Measurements from ENCODE around the gene RIN2.

Gene RIN2

DNA sequence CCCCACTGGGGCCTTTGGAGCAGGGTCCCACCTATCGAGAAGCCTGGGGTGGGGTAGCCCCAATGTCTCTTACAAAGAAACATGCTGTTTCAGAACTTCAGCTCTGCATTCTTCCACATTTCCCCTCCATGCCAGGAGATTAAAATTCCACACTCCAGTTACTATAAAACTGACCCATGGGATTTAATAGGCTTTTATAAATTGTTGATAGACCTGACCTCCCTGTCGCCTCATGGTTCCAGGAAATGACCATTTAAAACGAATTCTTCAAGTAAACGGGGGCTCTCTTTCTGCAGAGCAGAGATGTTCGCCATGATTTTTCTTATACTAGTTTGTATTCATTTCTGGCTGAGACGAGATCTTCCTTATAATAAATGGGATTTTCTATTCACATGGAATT is 19.3 kb downstream of the RIN2 start:
- no peaks in the 10 kb centered on the region for H3K27me3 ChIP-seq
- TF ChIP-seq, protein P1, sequence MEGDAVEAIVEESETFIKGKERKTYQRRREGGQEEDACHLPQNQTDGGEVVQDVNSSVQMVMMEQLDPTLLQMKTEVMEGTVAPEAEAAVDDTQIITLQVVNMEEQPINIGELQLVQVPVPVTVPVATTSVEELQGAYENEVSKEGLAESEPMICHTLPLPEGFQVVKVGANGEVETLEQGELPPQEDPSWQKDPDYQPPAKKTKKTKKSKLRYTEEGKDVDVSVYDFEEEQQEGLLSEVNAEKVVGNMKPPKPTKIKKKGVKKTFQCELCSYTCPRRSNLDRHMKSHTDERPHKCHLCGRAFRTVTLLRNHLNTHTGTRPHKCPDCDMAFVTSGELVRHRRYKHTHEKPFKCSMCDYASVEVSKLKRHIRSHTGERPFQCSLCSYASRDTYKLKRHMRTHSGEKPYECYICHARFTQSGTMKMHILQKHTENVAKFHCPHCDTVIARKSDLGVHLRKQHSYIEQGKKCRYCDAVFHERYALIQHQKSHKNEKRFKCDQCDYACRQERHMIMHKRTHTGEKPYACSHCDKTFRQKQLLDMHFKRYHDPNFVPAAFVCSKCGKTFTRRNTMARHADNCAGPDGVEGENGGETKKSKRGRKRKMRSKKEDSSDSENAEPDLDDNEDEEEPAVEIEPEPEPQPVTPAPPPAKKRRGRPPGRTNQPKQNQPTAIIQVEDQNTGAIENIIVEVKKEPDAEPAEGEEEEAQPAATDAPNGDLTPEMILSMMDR (IDR thresholded peaks at IDR 0.05), result no peak
- intact Hi-C loops (cut with DNase I; ENCODE audit: low total_unique reads), result no loop called here
- DNase-seq, result no peak
- H3K27ac ChIP-seq, result peak overlapping the region; percentile 20 to 44
- H3K36me3 ChIP-seq, result no peaks in the 10 kb centered on the region
- peaks cover 3 to 51% (median 24%) of the 10 kb centered on the region in 4 donors for H3K4me1 ChIP-seq
- no peak overlapping the region for H3K4me3 ChIP-seq
- H3K9me3 ChIP-seq, result no peaks in the 10 kb centered on the region

DNA sequence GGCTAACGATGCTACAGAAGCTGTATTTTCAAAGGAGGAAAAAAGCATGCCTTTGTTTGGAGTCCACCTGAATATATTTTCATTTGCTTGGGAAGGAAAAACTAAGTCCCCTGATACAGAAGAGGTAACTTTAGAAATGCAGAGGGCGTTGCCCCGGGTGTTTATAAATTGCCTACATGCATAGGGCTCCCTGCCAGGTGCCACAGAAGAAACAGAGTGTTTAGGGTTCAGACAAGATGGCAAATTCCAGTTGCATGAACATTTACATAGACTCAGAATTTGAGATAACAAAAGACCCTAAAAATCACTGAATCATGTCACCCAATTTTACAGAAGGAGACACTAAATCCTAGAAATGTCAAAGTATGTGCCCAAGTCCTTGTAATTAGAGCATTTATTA is 19.9 kb downstream of the RIN2 start:
- intact Hi-C loops (cut with DNase I; ENCODE audit: low total_unique reads), result no loop called here
- no peaks in the 10 kb centered on the region for H3K9me3 ChIP-seq
- no peak overlapping the region for H3K4me3 ChIP-seq
- peaks cover 3 to 51% (median 24%) of the 10 kb centered on the region in 4 donors for H3K4me1 ChIP-seq
- no peaks in the 10 kb centered on the region for H3K27me3 ChIP-seq
- peak overlapping the region in 1 of 2 donors; percentile 21 for H3K27ac ChIP-seq
- no peaks in the 10 kb centered on the region for H3K36me3 ChIP-seq
- TF ChIP-seq, protein P1 (IDR thresholded peaks at IDR 0.05), result no peak
- no peak for DNase-seq

DNA sequence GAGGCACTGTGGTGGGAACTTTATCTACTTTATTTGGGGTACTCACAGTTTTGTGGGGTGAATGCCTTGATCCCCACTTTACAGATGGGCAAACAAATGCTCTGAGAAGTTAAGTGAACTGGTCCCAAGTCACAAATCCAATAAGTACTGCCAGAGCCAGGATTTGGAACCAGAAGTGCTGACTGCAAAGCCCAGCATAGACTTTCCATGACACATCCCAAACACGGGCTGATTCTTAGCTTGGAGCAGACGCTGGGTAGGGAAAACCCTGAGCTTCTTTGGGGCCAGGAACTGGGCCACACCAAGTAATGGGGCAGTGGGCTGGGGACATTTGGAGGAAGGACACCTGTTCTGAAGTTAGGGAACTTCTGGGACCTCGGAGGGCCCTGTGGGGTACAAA is 20.3 kb downstream of the RIN2 start:
- intact Hi-C loops (cut with DNase I; ENCODE audit: low total_unique reads), result no loop called here
- H3K27me3 ChIP-seq, result no peaks in the 10 kb centered on the region
- H3K4me3 ChIP-seq, result no peak overlapping the region
- no peaks in the 10 kb centered on the region for H3K36me3 ChIP-seq
- H3K4me1 ChIP-seq, result peaks cover 3 to 51% (median 24%) of the 10 kb centered on the region in 4 donors
- TF ChIP-seq, protein P1 (IDR thresholded peaks at IDR 0.05), result no peak
- H3K27ac ChIP-seq, result peak overlapping the region; percentile 17 to 21
- peak in 1 of 2 donors; percentile 45 for DNase-seq
- H3K9me3 ChIP-seq, result no peaks in the 10 kb centered on the region

DNA sequence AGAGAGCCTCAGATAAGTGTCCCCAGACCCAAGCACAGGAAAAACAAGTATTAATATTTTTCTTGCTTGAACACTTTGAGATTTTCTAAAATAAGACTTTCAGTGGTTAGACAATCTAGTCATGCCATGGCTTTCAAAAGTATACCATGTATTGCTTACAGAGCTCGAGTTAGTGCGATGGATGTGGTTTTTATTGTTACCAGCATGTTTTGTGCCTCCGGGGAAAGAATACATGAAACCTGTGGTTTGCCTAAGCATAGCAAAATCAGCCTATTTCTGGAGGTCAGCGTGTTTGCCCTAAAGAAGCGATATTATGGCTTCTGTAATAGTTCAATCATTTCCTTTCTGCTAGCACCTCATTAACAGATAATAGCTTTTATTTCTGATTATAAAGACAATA is 21.6 kb downstream of the RIN2 start:
- TF ChIP-seq, protein P1 (IDR thresholded peaks at IDR 0.05), result no peak
- Histone ChIP-seq H3K27me3 (no peaks in the 10 kb centered on the region), H3K36me3 (no peaks in the 10 kb centered on the region), H3K27ac (no peak overlapping the region), H3K4me1 (peaks cover 3 to 50% (median 28%) of the 10 kb centered on the region in 4 donors), H3K9me3 (no peaks in the 10 kb centered on the region), H3K4me3 (no peak overlapping the region)
- intact Hi-C loops (cut with DNase I; ENCODE audit: low total_unique reads), result loop anchor here (10.0 kb wide), 1 partner anchor 85 kb away; no protein-coding TSS in a partner anchor
- no peak for DNase-seq

- Histone ChIP-seq H3K4me3 (no peak overlapping the region), H3K4me1 (peaks cover 3 to 52% (median 30%) of the 10 kb centered on the region in 4 donors), H3K27me3 (no peaks in the 10 kb centered on the region), H3K36me3 (no peaks in the 10 kb centered on the region), H3K27ac (no peak overlapping the region), H3K9me3 (no peaks in the 10 kb centered on the region)
- intact Hi-C loops (cut with DNase I; ENCODE audit: low total_unique reads), result loop anchor here (10.0 kb wide), 1 partner anchor 85 kb away; no protein-coding TSS in a partner anchor
- no peak for DNase-seq
- TF ChIP-seq, protein P1 (IDR thresholded peaks at IDR 0.05), result no peak
Measured at GRCh38 chr20:19780261-19780660, 22.2 kb downstream of the RIN2 start.

- H3K27me3 ChIP-seq, result no peaks in the 10 kb centered on the region
- no peak overlapping the region for H3K27ac ChIP-seq
- peaks cover 3 to 52% (median 34%) of the 10 kb centered on the region in 4 donors for H3K4me1 ChIP-seq
- no peaks in the 10 kb centered on the region for H3K36me3 ChIP-seq
- intact Hi-C loops (cut with DNase I; ENCODE audit: low total_unique reads), result loop anchor here (10.0 kb wide), 1 partner anchor 86 kb away; no protein-coding TSS in a partner anchor
- DNase-seq, result no peak
- TF ChIP-seq, protein P1 (IDR thresholded peaks at IDR 0.05), result no peak
- no peaks in the 10 kb centered on the region for H3K9me3 ChIP-seq
- H3K4me3 ChIP-seq, result no peak overlapping the region
Measured at GRCh38 chr20:19781235-19781634, 23.2 kb downstream of the RIN2 start.
